Aorta (tissue), 5 donors: ENCODE measurements around the gene GLTPD2. TPM values are rescaled to one million over a fixed set of nuclear protein-coding genes. Genes with fewer than 3 reads are reported as not detected.
A peak's percentile ranks its signal among the peaks of the same experiment; 100 is the strongest.

Experiments
- ATAC-seq: fragments of 200-7000 bp; cut with Tn5 transposase; one replicate; pipeline ENCODE4 v1.9.1; 2022; ENCODE audit warnings: moderate library complexity; ENCODE audit not compliant: low FRiP score
- DNase-seq, 2 donors: peaks; one replicate each; pipeline ENCODE4 v3.0.0-alpha.2; 2020
- H3K27ac ChIP-seq, 2 donors: one replicate each; pipeline ENCODE4 v1.5.1; 2013; ENCODE audit warnings: low read length in 2 of 2, mild to moderate bottlenecking in 2 of 2, moderate library complexity in 2 of 2, control low read depth in 1 of 2, inconsistent platforms in 1 of 2, low read depth in 1 of 2
- H3K27me3 ChIP-seq, 2 donors: one replicate each; pipeline ENCODE4 v1.6.1; 2013; ENCODE audit warnings: control low read depth in 1 of 2, low read length in 1 of 2, mild to moderate bottlenecking in 1 of 2, moderate library complexity in 1 of 2; ENCODE audit not compliant: insufficient read depth in 2 of 2, control insufficient read depth in 1 of 2
- H3K36me3 ChIP-seq, 2 donors: one replicate each; pipeline ENCODE4 v1.6.1; 2013; ENCODE audit warnings: control low read depth in 1 of 2, low read length in 1 of 2, mild to moderate bottlenecking in 1 of 2; ENCODE audit not compliant: insufficient read depth in 2 of 2, control insufficient read depth in 1 of 2
- H3K4me1 ChIP-seq, 2 donors: one replicate each; pipeline ENCODE4 v1.6.1; 2013; ENCODE audit warnings: low read length in 2 of 2, control low read depth in 1 of 2, mild to moderate bottlenecking in 1 of 2, moderate library complexity in 1 of 2; ENCODE audit not compliant: insufficient read depth in 2 of 2, control insufficient read depth in 1 of 2
- H3K4me3 ChIP-seq, 2 donors: one replicate each; pipeline ENCODE4 v1.5.1; 2013; ENCODE audit warnings: low read length in 2 of 2, control low read depth in 1 of 2, mild to moderate bottlenecking in 1 of 2
- H3K9me3 ChIP-seq: one replicate; pipeline ENCODE4 v1.6.1; 2013; ENCODE audit warnings: mild to moderate bottlenecking, low read length; ENCODE audit not compliant: control insufficient read depth
- WGBS, 2 donors: extraction: QIAGEN DNeasy Blood & Tissue Kit; methylation state at CpG; one replicate each; pipeline ENCODE4 v1.1.7; 2013; 5-methylcytosine and 5-hydroxymethylcytosine counted together
- intact Hi-C, 2 donors: fragments of 100-400 bp; cut with DNase I; formaldehyde crosslinking; loops; one replicate each; pipeline versions ENCODE4 v1.14.2 to v1.15.0; 2022
- polyA plus RNA-seq, 2 donors: library from polyadenylated mRNA; stranded (reverse); fragments of 200-250 nt; gene quantifications; one replicate each; pipeline ENCODE4 v1.2.3, GENCODE V29; 2013
- total RNA-seq, 2 donors: library from RNA; stranded (reverse); fragmentation: NEBNext Ultra II Directional; extraction: Animal tissue kit (Norgen Biotek cat#: 25700); gene quantifications; one replicate each; pipeline ENCODE4 v1.2.1, GENCODE V29; 2021
- donor health status: healthy with polysubstance abuse.
- donor health status: Bipolar disorder and iron deficiency.
- donor health status: DM: no; HTN: no; CAD: no.
- donor health status: DM: no; HTN: no; CAD: no.
- donor health status: DM: yes; HTN: yes; CAD: no.

GLTPD2 gene
- total and polyA plus RNA-seq, 4 donors, result 3.4 TPM; not detected in 3

DNA sequence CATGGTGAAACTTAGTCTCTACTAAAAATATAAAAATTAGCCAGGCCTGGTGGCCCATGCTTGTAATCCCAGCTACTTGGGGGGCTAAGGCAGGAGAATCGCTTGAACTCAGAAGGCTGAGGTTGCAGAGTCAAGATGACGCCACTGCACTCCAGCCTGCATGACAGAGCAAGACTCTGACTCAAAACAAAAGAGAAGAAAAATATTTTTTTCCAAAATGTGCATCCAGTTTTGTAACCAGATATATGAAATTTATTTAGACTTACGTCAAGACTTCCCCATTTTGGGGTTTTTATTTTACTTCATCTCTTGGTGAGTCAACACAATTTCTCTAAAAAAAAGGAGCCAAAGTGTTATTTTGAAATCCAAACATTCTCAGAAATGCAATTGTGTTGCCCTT, 22.6 kb upstream of the GLTPD2 start:
- Histone ChIP-seq H3K4me3 (no peak overlapping the region), H3K27me3 (no peaks in the 10 kb centered on the region), H3K9me3 (no peaks in the 10 kb centered on the region), H3K27ac (no peak overlapping the region), H3K36me3 (no peaks in the 10 kb centered on the region), H3K4me1 (no peaks in the 10 kb centered on the region)
- intact Hi-C loops, result no loop called here
- ATAC-seq (no peak), DNase-seq (peak; percentile 16 to 76)
- 78 to 86% methylated on average over 3 of the region's 3 CpGs for WGBS, 2 donors

DNA sequence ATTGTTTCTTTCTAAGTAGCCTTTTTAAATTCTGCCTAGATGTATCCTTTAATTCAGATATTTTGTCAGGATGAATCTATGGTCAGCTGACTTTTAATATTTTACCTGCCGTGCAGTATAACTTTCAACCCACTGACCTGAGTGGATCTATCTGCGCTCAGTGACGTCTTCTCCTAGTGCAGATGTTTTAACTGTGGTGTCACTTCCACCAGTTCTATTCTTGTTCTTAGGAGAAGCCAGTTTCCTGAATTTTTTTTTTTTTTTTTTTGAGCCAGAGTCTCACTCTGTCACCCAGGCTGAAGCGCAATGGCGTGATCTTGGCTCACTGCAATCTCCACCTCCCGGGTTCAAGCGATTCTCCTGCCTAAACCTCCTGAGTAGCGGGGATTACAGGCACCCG, 22.0 kb upstream of the GLTPD2 start:
- Histone ChIP-seq H3K4me1 (no peaks in the 10 kb centered on the region), H3K36me3 (no peaks in the 10 kb centered on the region), H3K9me3 (no peaks in the 10 kb centered on the region), H3K27ac (no peak overlapping the region), H3K27me3 (no peaks in the 10 kb centered on the region), H3K4me3 (no peak overlapping the region)
- WGBS, 2 donors, result 77 to 82% methylated on average over 9 of the region's 9 CpGs
- intact Hi-C loops, result no loop called here
- peak in 1 of 2 donors; percentile 41 for DNase-seq
- ATAC-seq, result no peak

DNA sequence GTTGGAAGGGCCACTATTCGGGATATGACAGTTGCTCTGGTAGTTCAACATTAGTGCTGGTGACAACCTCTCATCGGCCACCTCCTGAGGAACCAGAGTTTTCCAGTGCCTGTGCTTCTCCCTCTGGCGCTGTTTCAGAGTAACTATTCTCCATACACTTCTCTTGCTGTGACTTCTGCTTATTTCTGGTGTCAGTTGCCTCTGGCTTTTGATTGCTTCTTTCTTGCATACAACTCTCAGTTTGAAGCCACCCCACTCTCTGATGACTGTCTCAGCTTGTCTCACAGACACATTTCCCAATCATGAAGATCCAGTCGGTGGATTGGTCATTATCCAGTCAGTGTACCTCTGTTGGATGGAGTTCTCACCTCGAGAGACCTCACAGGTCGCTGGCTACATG, 20.5 kb upstream of the GLTPD2 start:
- DNase-seq (no peak), ATAC-seq (no peak)
- Histone ChIP-seq H3K27ac (no peak overlapping the region), H3K36me3 (no peaks in the 10 kb centered on the region), H3K9me3 (no peaks in the 10 kb centered on the region), H3K4me3 (no peak overlapping the region), H3K4me1 (no peaks in the 10 kb centered on the region), H3K27me3 (no peaks in the 10 kb centered on the region)
- 79 to 80% methylated on average over 6 of the region's 6 CpGs for WGBS, 2 donors
- intact Hi-C loops, result no loop called here

DNA sequence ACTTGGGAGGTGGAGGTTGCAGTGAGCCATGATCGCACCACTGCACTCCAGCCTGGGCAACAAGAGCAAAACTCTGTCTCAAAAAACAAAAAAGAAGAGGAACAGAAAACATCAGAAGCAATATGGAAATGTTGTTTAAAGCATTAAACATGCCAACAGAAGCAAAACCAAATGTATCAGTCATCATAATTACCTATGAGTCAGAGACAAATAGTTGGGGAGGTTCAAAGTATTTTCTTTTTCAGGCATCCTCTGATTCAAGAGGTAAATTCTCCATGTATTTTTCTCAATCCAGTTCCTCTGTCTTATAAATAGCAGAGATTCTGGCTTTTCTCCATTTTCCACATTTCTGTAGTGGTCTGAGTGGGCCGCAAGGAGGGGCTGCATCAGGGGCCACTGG, 19.1 kb upstream of the GLTPD2 start:
- Histone ChIP-seq H3K4me3 (no peak overlapping the region), H3K36me3 (no peaks in the 10 kb centered on the region), H3K27me3 (no peaks in the 10 kb centered on the region), H3K4me1 (no peaks in the 10 kb centered on the region), H3K27ac (no peak overlapping the region), H3K9me3 (no peaks in the 10 kb centered on the region)
- 73 to 84% methylated on average over 2 of the region's 2 CpGs for WGBS, 2 donors
- ATAC-seq (no peak), DNase-seq (no peak)
- intact Hi-C loops, result no loop called here

DNA sequence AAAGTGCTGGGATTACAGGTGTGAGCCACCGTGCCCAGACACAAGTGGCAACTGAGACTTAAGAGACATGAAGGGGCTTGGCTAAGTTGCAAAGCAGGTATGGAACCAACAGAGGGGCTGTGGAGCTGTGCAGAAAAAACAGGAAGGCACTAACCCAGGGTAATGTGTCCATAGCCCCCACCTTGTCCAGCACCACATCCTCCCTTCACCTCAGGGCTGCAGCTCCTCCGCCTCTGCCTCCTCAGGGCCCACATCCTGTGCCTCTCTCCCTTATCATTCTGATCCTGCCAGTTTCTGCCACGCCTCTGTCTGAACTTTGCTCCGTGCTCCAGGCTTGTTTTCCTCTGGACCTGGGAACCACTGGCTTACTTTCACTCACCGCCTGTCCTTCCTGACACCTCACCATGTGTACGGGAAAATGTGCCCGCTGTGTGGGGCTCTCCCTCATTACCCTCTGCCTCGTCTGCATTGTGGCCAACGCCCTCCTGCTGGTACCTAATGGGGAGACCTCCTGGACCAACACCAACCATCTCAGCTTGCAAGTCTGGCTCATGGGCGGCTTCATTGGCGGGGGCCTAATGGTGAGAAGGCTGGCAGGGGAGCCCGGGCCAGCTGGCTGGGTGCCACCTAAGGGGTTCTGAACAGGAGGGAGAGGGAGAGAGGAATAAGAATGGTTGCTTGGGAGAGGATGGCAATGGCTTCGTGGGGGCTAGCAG, 17.1 kb upstream of the GLTPD2 start, which contains the start of gene TM4SF5:
TM4SF5 (plus strand) TSS at position 368 of the 716 bp plus-strand sequence; CDS start at position 405, 37 bp downstream.
- DNase-seq (no peak), ATAC-seq (no peak)
- intact Hi-C loops, result no loop called here
- no peak within 1 kb of the TSS for H3K4me3 ChIP-seq
- H3K27ac ChIP-seq, result no peak within 1 kb of the TSS
- H3K4me1 ChIP-seq, result no peaks in the 10 kb centered on the region
- H3K36me3 ChIP-seq, result no peaks in the 10 kb centered on the region
- H3K9me3 ChIP-seq, result no peaks in the 10 kb centered on the region
- H3K27me3 ChIP-seq, result no peaks in the 10 kb centered on the region
- 53 to 54% methylated on average over 13 of the region's 13 CpGs for WGBS, 2 donors

DNA sequence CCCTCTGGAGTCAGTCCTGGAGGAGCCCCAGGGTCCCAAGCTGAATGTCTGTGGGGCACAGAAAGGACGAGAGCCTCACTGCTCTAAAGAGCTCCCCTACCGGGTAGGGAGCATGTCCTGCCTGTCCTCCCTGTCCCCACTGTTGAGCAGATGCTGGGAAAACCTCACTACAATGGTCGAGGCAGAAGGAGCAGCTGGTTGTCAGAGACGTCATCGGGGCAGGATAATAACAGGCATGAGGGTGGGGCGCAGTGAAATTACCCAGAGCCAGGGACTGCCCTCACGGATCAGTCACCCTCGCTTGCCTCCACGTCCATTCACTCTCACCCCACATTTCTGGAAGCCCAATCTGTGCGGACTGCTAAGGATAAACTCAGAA, 16.5 kb upstream of the GLTPD2 start:
- WGBS, 2 donors, result 61 to 69% methylated on average over 10 of the region's 10 CpGs
- Histone ChIP-seq H3K9me3 (no peaks in the 10 kb centered on the region), H3K27ac (no peak overlapping the region), H3K4me1 (no peaks in the 10 kb centered on the region), H3K36me3 (no peaks in the 10 kb centered on the region), H3K4me3 (no peak overlapping the region), H3K27me3 (no peaks in the 10 kb centered on the region)
- no peak for ATAC-seq
- intact Hi-C loops, result no loop called here
- DNase-seq, result peak in 1 of 2 donors; percentile 53

DNA sequence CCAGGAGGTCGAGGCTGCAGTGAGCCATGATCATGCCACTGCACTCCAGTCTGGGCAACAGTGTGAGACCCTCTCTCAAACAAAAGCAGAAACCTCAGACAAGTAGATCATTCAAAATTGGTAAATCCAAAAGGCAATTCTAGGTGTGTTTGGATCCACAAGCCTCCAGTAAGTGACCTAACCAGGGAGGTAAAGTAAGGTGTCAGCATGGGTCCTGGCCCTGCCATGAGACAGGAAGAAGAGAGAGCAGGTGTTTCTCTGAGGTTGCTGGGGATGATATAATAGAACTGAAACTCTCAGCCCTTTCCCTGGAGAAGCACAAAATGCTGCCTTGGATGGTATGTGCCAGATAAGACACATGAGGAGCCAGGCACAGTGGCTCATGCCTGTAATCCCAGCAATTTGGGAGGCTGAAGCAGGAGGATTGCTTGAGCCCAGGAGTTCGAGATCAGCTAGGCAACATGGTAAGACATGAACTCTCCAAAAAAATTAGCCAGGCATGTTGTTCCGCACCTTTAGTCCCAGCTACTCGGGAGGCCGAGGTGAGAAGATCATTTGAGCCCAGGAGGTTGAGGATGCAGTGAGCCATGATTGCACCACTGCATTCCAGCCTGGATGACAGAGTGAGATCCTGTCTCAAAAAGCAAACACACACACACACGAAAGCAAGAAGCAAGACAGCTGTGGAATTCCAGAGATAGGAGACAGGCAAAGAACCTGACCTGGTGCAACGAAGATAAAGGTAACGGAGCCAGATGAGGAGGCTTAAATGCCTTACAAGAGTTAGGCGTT, 10.6 kb upstream of the GLTPD2 start:
- Histone ChIP-seq H3K4me1 (no peaks in the 10 kb centered on the region), H3K36me3 (no peaks in the 10 kb centered on the region), H3K27ac (no peak overlapping the region), H3K27me3 (no peaks in the 10 kb centered on the region), H3K4me3 (no peak overlapping the region), H3K9me3 (no peaks in the 10 kb centered on the region)
- ATAC-seq (no peak), DNase-seq (no peak)
- intact Hi-C loops, result no loop called here
- 71 to 77% methylated on average over 9 of the region's 9 CpGs for WGBS, 2 donors

DNA sequence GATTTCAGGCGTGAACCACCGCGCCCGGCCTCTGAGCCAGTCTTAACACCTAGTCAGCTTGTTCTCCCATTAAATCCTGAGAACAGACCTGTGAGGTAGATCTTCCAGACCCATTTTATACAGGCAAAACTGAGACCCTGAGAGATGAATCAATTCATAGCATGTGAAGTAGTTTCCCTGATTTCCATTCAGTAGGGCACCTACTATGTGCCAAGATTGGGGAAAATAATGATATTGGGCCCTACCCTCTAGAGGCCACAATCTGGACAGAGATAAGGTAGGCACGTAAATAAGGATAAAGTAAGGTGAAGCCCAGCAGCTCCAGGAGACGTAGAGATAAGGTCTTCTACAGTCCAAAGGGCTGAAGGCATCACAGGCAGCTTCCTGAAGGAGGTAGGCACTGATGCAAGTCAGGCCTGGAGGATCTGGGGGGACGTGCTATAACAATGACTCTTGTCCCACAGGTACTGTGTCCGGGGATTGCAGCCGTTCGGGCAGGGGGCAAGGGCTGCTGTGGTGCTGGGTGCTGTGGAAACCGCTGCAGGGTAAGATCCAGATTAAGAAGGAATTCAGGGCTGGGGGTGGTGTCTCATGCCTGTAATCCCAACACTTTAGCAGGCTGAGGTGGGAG, 8.3 kb upstream of the GLTPD2 start:
- WGBS, 2 donors, result 73 to 80% methylated on average over 11 of the region's 11 CpGs
- H3K36me3 ChIP-seq, result no peaks in the 10 kb centered on the region
- no peaks in the 10 kb centered on the region for H3K9me3 ChIP-seq
- no peak overlapping the region for H3K4me3 ChIP-seq
- no peaks in the 10 kb centered on the region for H3K27me3 ChIP-seq
- DNase-seq (no peak), ATAC-seq (no peak)
- H3K27ac ChIP-seq, result no peak overlapping the region
- no peaks in the 10 kb centered on the region for H3K4me1 ChIP-seq
- intact Hi-C loops, result loop anchor here in 1 of 2 donors (10.0 kb wide), 1 partner anchor 46 kb away; the partner anchor contains the start of genes CXCL16, MED11 and ZMYND15
